ENCODE results near the gene LGALS4.

Gene LGALS4

GRCh38 chr19:38838986-38839761 is 26.4 kb upstream of the LGALS4 start:
- no peak overlapping the region for H3K27ac ChIP-seq (ENCODE audit: low read length)
- no peak for TF ChIP-seq EZH2phosphoT487 (IDR thresholded peaks at IDR 0.05; ENCODE audit: low read length)
- TF ChIP-seq CTCF (IDR thresholded peaks at IDR 0.05; ENCODE audit: low read length), result no peak
- TF ChIP-seq EZH2 (optimal IDR thresholded peaks at IDR 0.05; ENCODE audit: low read depth, low read length), result no peak
- H3K9me3 ChIP-seq (replicated peaks; ENCODE audit: insufficient read depth, low read length), result no peaks in the 10 kb centered on the region
- no peak overlapping the region for H3K9ac ChIP-seq (ENCODE audit: low read length)
- H3K9me2 ChIP-seq (replicated peaks; ENCODE audit: insufficient read depth, low read length), result no peaks in the 10 kb centered on the region
- H2AFZ ChIP-seq (ENCODE audit: low read length), result no peak overlapping the region
- H3K4me1 ChIP-seq (ENCODE audit: low read length), result no peaks in the 10 kb centered on the region
- DNase-seq, result no peak
- H3K4me3 ChIP-seq (ENCODE audit: low read length), result no peak overlapping the region
- no peak overlapping the region for H3K4me2 ChIP-seq (ENCODE audit: low read depth, low read length)
- peaks cover 8% of the 10 kb centered on the region; the same call in 1 of the 2 replicates for H4K20me1 ChIP-seq (ENCODE audit: insufficient read depth, low read length)
- no peaks in the 10 kb centered on the region for H3K27me3 ChIP-seq (replicated peaks; ENCODE audit: insufficient read depth, low read length)
- H3F3A ChIP-seq (ENCODE audit: insufficient read depth, low read length), result peaks cover 41% of the 10 kb centered on the region
- H3K79me2 ChIP-seq (ENCODE audit: low read length), result peaks cover 33% of the 10 kb centered on the region
- H3K36me3 ChIP-seq (replicated peaks; ENCODE audit: insufficient read depth, low read length), result peaks cover 44% of the 10 kb centered on the region

GRCh38 chr19:38838208-38838985 is 25.7 kb upstream of the LGALS4 start:
- Histone ChIP-seq H3K79me2 (ENCODE audit: low read length) (peaks cover 25% of the 10 kb centered on the region), H3F3A (ENCODE audit: insufficient read depth, low read length) (peaks cover 39% of the 10 kb centered on the region), H3K27me3 (replicated peaks; ENCODE audit: insufficient read depth, low read length) (no peaks in the 10 kb centered on the region), H3K9me3 (replicated peaks; ENCODE audit: insufficient read depth, low read length) (no peaks in the 10 kb centered on the region), H4K20me1 (ENCODE audit: insufficient read depth, low read length) (peaks cover under 1% of the 10 kb centered on the region; the same call in 1 of the 2 replicates), H3K4me3 (ENCODE audit: low read length) (no peak overlapping the region), H3K36me3 (replicated peaks; ENCODE audit: insufficient read depth, low read length) (peaks cover 39% of the 10 kb centered on the region), H2AFZ (ENCODE audit: low read length) (no peak overlapping the region), H3K4me1 (ENCODE audit: low read length) (no peaks in the 10 kb centered on the region), H3K27ac (ENCODE audit: low read length) (no peak overlapping the region), H3K9me2 (replicated peaks; ENCODE audit: insufficient read depth, low read length) (no peaks in the 10 kb centered on the region), H3K4me2 (ENCODE audit: low read depth, low read length) (no peak overlapping the region), H3K9ac (ENCODE audit: low read length) (no peak overlapping the region)
- TF ChIP-seq EZH2 (optimal IDR thresholded peaks at IDR 0.05; ENCODE audit: low read depth, low read length) (no peak), EZH2phosphoT487 (IDR thresholded peaks at IDR 0.05; ENCODE audit: low read length) (no peak), CTCF (IDR thresholded peaks at IDR 0.05; ENCODE audit: low read length) (no peak)
- DNase-seq, result no peak

DNA sequence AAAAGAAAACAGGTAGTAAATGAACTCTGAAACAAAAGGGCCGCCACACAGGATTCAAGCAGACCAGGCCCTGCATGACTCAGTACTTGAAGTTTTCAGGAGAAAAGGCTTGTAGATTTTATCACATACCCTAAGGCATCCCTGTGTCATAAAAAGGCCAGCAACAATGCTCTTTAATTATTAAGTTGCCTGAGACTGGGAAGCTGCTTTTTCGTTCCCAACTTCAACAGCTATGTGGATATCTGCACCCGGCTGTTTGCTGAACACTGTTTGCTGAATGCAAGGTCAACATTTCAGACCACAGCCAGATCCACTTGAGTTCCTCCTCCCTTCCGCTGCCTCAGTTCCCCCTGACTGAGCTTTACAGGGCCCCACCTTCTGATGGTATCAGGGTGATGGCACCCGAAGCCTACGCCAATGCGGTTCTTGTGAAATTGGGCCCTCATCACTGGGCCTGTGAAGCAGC is 24.9 kb upstream of the LGALS4 start:
- H3K9me2 ChIP-seq (replicated peaks; ENCODE audit: insufficient read depth, low read length), result no peaks in the 10 kb centered on the region
- H3F3A ChIP-seq (ENCODE audit: insufficient read depth, low read length), result peaks cover 34% of the 10 kb centered on the region
- no peak overlapping the region for H3K4me3 ChIP-seq (ENCODE audit: low read length)
- H3K4me1 ChIP-seq (ENCODE audit: low read length), result no peaks in the 10 kb centered on the region
- no peaks in the 10 kb centered on the region for H4K20me1 ChIP-seq (ENCODE audit: insufficient read depth, low read length)
- no peak overlapping the region for H3K27ac ChIP-seq (ENCODE audit: low read length)
- H2AFZ ChIP-seq (ENCODE audit: low read length), result no peak overlapping the region
- H3K9ac ChIP-seq (ENCODE audit: low read length), result no peak overlapping the region
- peaks cover 32% of the 10 kb centered on the region for H3K36me3 ChIP-seq (replicated peaks; ENCODE audit: insufficient read depth, low read length)
- DNase-seq, result no peak
- peaks cover 18% of the 10 kb centered on the region for H3K79me2 ChIP-seq (ENCODE audit: low read length)
- no peak overlapping the region for H3K4me2 ChIP-seq (ENCODE audit: low read depth, low read length)
- H3K9me3 ChIP-seq (replicated peaks; ENCODE audit: insufficient read depth, low read length), result no peaks in the 10 kb centered on the region
- no peaks in the 10 kb centered on the region for H3K27me3 ChIP-seq (replicated peaks; ENCODE audit: insufficient read depth, low read length)
- no peak for TF ChIP-seq EZH2phosphoT487 (IDR thresholded peaks at IDR 0.05; ENCODE audit: low read length)
- TF ChIP-seq EZH2 (optimal IDR thresholded peaks at IDR 0.05; ENCODE audit: low read depth, low read length), result no peak
- TF ChIP-seq CTCF (IDR thresholded peaks at IDR 0.05; ENCODE audit: low read length), result no peak

Data from MM.1S (cell line).